ENCODE measurements around the gene C1QTNF6.

The C1QTNF6 gene

GRCh38 chr22:37180531-37181231, 7.4 kb downstream of the C1QTNF6 start:
- no peak for TF ChIP-seq SIN3A (IDR thresholded peaks at IDR 0.05; ENCODE audit: borderline replicate concordance, insufficient read depth, low read length)
- no peak for TF ChIP-seq REST (IDR thresholded peaks at IDR 0.05; ENCODE audit: insufficient read depth in 1 of 2, low read depth in 2 of 2, low read length in 2 of 2)
- no peak for TF ChIP-seq TAF1 (IDR thresholded peaks at IDR 0.05; ENCODE audit: borderline replicate concordance, insufficient read depth, low read length)
- TF ChIP-seq FOXP2 (optimal IDR thresholded peaks at IDR 0.05; ENCODE audit: borderline replicate concordance, extremely low read depth, extremely low read length, insufficient read depth), result no peak
- TF ChIP-seq POLR2AphosphoS5 (IDR thresholded peaks at IDR 0.05; ENCODE audit: low read depth, low read length), result no peak

- TF ChIP-seq FOXP2 (optimal IDR thresholded peaks at IDR 0.05; ENCODE audit: borderline replicate concordance, extremely low read depth, extremely low read length, insufficient read depth) (no peak), REST (IDR thresholded peaks at IDR 0.05; ENCODE audit: insufficient read depth in 1 of 2, low read depth in 2 of 2, low read length in 2 of 2) (no peak), SIN3A (IDR thresholded peaks at IDR 0.05; ENCODE audit: borderline replicate concordance, insufficient read depth, low read length) (no peak), TAF1 (IDR thresholded peaks at IDR 0.05; ENCODE audit: borderline replicate concordance, insufficient read depth, low read length) (no peak), POLR2AphosphoS5 (IDR thresholded peaks at IDR 0.05; ENCODE audit: low read depth, low read length) (no peak)
Measured at GRCh38 chr22:37179622-37180420, 8.2 kb downstream of the C1QTNF6 start.

GRCh38 chr22:37179126-37179470, 8.9 kb downstream of the C1QTNF6 start:
- TF ChIP-seq REST (IDR thresholded peaks at IDR 0.05; ENCODE audit: insufficient read depth in 1 of 2, low read depth in 2 of 2, low read length in 2 of 2) (no peak), SIN3A (IDR thresholded peaks at IDR 0.05; ENCODE audit: borderline replicate concordance, insufficient read depth, low read length) (no peak), FOXP2 (optimal IDR thresholded peaks at IDR 0.05; ENCODE audit: borderline replicate concordance, extremely low read depth, extremely low read length, insufficient read depth) (no peak), TAF1 (IDR thresholded peaks at IDR 0.05; ENCODE audit: borderline replicate concordance, insufficient read depth, low read length) (no peak), POLR2AphosphoS5 (IDR thresholded peaks at IDR 0.05; ENCODE audit: low read depth, low read length) (no peak)

GRCh38 chr22:37178350-37179125, 9.5 kb downstream of the C1QTNF6 start:
- TF ChIP-seq TAF1 (IDR thresholded peaks at IDR 0.05; ENCODE audit: borderline replicate concordance, insufficient read depth, low read length) (no peak), POLR2AphosphoS5 (IDR thresholded peaks at IDR 0.05; ENCODE audit: low read depth, low read length) (no peak), FOXP2 (optimal IDR thresholded peaks at IDR 0.05; ENCODE audit: borderline replicate concordance, extremely low read depth, extremely low read length, insufficient read depth) (no peak), REST (IDR thresholded peaks at IDR 0.05; ENCODE audit: insufficient read depth in 1 of 2, low read depth in 2 of 2, low read length in 2 of 2) (no peak), SIN3A (IDR thresholded peaks at IDR 0.05; ENCODE audit: borderline replicate concordance, insufficient read depth, low read length) (no peak)

All from PFSK-1 (cell line).